Measurements from ENCODE around the gene ADGRD1.
A peak's percentile ranks its signal among the peaks of the same experiment; 100 is the strongest.

The ADGRD1 gene

GRCh38 chr12:131093971-131094830 is 140.5 kb downstream of the ADGRD1 start:
- no peak for DNase-seq

GRCh38 chr12:131094831-131095805 is 141.4 kb downstream of the ADGRD1 start:
- no peak for DNase-seq

GRCh38 chr12:131095826-131096680 is 142.3 kb downstream of the ADGRD1 start:
- no peak for DNase-seq

- no peak for DNase-seq
These were observed 143.0 kb downstream of the ADGRD1 start for GRCh38 chr12:131096681-131097181.

- no peak for DNase-seq
These were observed 143.8 kb downstream of the ADGRD1 start for GRCh38 chr12:131097202-131098177.

- DNase-seq: no peak
These were observed 144.7 kb downstream of the ADGRD1 start for GRCh38 chr12:131098178-131098981.

GRCh38 chr12:131100031-131100674 is 146.4 kb downstream of the ADGRD1 start:
- DNase-seq: no peak

GRCh38 chr12:131101006-131101405 is 147.3 kb downstream of the ADGRD1 start:
- DNase-seq: no peak

- DNase-seq: no peak
These were observed 148.2 kb downstream of the ADGRD1 start for GRCh38 chr12:131101703-131102492.

GRCh38 chr12:131102493-131102931 is 148.8 kb downstream of the ADGRD1 start:
- DNase-seq: no peak

GRCh38 chr12:131102991-131103668 is 149.4 kb downstream of the ADGRD1 start:
- DNase-seq: no peak

- no peak for DNase-seq
These were observed 150.2 kb downstream of the ADGRD1 start for GRCh38 chr12:131103669-131104462.

GRCh38 chr12:131104463-131105350 is 151.0 kb downstream of the ADGRD1 start:
- peak; percentile 89 for DNase-seq

GRCh38 chr12:131105351-131105735 is 151.6 kb downstream of the ADGRD1 start:
- DNase-seq: no peak

- peak; percentile 68 for DNase-seq
These were observed 152.1 kb downstream of the ADGRD1 start for GRCh38 chr12:131105736-131106348.
